Measurements from ENCODE around the gene RNF182. TPM values are rescaled to one million over a fixed set of nuclear protein-coding genes. Genes with fewer than 3 reads are reported as not detected.

The RNF182 gene
- total and polyA plus RNA-seq, 10 of the 15 experiments (the other 5 are each of a cell fraction or from before 2014, with no cell fraction given) = not detected

DNA sequence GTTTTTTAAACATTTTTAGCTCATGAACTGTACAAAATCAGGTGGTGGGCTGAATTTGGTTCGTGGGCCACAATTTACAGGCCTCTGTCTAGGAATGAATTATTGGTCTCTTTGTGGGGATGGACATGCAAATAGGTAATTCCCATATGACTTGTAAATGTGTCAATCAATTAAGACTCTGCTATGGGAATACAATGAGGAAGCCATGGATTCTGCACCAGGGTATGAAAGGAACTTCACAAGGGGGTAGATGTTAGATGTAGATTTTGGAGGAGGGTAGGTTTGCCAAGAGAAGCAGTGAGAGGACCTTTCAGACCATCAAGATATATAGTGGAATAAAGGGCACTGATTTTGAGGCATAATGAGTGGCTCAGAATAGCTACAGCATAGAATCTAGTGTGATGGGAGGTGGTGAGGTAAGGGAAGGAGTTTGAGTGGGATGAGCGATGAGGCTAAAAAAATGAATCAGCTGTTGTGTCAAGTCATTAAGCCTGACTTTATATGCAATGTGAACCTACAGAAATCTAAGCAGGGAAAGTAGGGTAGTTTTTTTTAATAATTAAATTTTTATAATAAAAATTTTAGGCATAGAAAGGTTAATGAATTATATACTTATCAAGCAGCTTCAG, 32.6 kb upstream of the RNF182 start (continued):
- TF ChIP-seq, protein P1, sequence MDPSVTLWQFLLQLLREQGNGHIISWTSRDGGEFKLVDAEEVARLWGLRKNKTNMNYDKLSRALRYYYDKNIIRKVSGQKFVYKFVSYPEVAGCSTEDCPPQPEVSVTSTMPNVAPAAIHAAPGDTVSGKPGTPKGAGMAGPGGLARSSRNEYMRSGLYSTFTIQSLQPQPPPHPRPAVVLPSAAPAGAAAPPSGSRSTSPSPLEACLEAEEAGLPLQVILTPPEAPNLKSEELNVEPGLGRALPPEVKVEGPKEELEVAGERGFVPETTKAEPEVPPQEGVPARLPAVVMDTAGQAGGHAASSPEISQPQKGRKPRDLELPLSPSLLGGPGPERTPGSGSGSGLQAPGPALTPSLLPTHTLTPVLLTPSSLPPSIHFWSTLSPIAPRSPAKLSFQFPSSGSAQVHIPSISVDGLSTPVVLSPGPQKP (IDR thresholded peaks at IDR 0.05; ENCODE audit: low read depth, low read length) = no peak
- TF ChIP-seq, protein P2, sequence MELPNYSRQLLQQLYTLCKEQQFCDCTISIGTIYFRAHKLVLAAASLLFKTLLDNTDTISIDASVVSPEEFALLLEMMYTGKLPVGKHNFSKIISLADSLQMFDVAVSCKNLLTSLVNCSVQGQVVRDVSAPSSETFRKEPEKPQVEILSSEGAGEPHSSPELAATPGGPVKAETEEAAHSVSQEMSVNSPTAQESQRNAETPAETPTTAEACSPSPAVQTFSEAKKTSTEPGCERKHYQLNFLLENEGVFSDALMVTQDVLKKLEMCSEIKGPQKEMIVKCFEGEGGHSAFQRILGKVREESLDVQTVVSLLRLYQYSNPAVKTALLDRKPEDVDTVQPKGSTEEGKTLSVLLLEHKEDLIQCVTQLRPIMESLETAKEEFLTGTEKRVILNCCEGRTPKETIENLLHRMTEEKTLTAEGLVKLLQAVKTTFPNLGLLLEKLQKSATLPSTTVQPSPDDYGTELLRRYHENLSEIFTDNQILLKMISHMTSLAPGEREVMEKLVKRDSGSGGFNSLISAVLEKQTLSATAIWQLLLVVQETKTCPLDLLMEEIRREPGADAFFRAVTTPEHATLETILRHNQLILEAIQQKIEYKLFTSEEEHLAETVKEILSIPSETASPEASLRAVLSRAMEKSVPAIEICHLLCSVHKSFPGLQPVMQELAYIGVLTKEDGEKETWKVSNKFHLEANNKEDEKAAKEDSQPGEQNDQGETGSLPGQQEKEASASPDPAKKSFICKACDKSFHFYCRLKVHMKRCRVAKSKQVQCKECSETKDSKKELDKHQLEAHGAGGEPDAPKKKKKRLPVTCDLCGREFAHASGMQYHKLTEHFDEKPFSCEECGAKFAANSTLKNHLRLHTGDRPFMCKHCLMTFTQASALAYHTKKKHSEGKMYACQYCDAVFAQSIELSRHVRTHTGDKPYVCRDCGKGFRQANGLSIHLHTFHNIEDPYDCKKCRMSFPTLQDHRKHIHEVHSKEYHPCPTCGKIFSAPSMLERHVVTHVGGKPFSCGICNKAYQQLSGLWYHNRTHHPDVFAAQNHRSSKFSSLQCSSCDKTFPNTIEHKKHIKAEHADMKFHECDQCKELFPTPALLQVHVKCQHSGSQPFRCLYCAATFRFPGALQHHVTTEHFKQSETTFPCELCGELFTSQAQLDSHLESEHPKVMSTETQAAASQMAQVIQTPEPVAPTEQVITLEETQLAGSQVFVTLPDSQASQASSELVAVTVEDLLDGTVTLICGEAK (IDR thresholded peaks at IDR 0.05; ENCODE audit: borderline replicate concordance) = no peak

DNA sequence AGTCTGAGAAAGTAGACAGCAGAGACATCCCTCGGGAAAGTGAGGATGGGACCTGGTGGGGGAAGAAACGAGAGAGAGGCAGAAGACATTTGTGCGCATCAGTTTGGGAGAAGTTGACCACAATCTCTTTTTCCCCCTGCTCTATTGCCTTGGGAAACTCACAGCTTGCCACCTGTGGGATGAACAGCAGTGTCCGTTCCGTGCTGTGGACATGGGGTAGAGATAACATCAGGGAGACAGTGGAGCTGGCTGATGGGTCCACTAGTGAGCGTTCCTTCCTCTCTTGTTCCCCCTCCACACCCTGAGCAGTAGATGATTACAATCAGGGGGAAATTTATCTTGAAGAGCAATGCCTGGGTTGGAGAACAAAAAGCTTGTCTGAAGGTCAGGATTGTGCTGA, 21.8 kb upstream of the RNF182 start:
- Histone ChIP-seq H3K9ac (ENCODE audit: control insufficient read depth, insufficient read depth, low read length) (no peak overlapping the region), H3K36me3 (ENCODE audit: control insufficient read depth in 2 of 2, insufficient read depth in 2 of 2, low read length in 1 of 2) (no peaks in the 10 kb centered on the region), H2AFZ (ENCODE audit: control insufficient read depth, low read depth, low read length) (no peak overlapping the region), H3K4me1 (ENCODE audit: control insufficient read depth, insufficient read depth, low read length) (no peaks in the 10 kb centered on the region), H3K27ac (ENCODE audit: control insufficient read depth, insufficient read depth) (no peak overlapping the region), H4K20me1 (ENCODE audit: control insufficient read depth, insufficient read depth) (no peaks in the 10 kb centered on the region), H3K79me2 (ENCODE audit: control insufficient read depth, insufficient read depth, low read length) (no peaks in the 10 kb centered on the region), H3K4me3 (no peak overlapping the region), H3K4me2 (ENCODE audit: control insufficient read depth, insufficient read depth) (no peak overlapping the region), H3K27me3 (replicated peaks in 1 of 2; ENCODE audit: control insufficient read depth in 2 of 2, insufficient read depth in 2 of 2, low read length in 1 of 2) (no peaks in the 10 kb centered on the region; a peak in 1 of 4 replicates), H3K9me3 (replicated peaks; ENCODE audit: control insufficient read depth, insufficient read depth, low read length) (no peaks in the 10 kb centered on the region)
- intact Hi-C loops (cut with micrococcal nuclease; ENCODE audit: unreplicated experiment) (no loop called here), in situ Hi-C loops (cut with MboI) (loop anchor here (25.0 kb wide), 1 partner anchor 1559 kb away; no protein-coding TSS in a partner anchor)
- ChIA-PET RAD21 (ENCODE audit: unreplicated experiment) (no interaction called here), SMC1A (ENCODE audit: uncharacterized antibody, unreplicated experiment) (interaction anchor here (0.8 to 1.1 kb wide), 2 partner anchors 58 to 242 kb away, joined by 3 read pairs; no protein-coding TSS in a partner anchor), CTCF (interaction anchor here (1.1 kb wide), 1 partner anchor 13 kb away, joined by 3 read pairs; no protein-coding TSS in a partner anchor), POLR2A (interaction anchor here (0.5 kb wide), 1 partner anchor 50 kb away, joined by 5 read pairs; no protein-coding TSS in a partner anchor)
- 52% methylated on average over 6 of the region's 6 CpGs for WGBS (ENCODE audit: insufficient coverage, insufficient replicate concordance, low lambda C conversion rate, missing lambda C conversion rate)
- no peak for DNase-seq (ENCODE audit: low read depth, low spot score)
- TF ChIP-seq JUND (IDR thresholded peaks at IDR 0.05; ENCODE audit: low read depth, low read length) = no peak
- TF ChIP-seq, protein P3, sequence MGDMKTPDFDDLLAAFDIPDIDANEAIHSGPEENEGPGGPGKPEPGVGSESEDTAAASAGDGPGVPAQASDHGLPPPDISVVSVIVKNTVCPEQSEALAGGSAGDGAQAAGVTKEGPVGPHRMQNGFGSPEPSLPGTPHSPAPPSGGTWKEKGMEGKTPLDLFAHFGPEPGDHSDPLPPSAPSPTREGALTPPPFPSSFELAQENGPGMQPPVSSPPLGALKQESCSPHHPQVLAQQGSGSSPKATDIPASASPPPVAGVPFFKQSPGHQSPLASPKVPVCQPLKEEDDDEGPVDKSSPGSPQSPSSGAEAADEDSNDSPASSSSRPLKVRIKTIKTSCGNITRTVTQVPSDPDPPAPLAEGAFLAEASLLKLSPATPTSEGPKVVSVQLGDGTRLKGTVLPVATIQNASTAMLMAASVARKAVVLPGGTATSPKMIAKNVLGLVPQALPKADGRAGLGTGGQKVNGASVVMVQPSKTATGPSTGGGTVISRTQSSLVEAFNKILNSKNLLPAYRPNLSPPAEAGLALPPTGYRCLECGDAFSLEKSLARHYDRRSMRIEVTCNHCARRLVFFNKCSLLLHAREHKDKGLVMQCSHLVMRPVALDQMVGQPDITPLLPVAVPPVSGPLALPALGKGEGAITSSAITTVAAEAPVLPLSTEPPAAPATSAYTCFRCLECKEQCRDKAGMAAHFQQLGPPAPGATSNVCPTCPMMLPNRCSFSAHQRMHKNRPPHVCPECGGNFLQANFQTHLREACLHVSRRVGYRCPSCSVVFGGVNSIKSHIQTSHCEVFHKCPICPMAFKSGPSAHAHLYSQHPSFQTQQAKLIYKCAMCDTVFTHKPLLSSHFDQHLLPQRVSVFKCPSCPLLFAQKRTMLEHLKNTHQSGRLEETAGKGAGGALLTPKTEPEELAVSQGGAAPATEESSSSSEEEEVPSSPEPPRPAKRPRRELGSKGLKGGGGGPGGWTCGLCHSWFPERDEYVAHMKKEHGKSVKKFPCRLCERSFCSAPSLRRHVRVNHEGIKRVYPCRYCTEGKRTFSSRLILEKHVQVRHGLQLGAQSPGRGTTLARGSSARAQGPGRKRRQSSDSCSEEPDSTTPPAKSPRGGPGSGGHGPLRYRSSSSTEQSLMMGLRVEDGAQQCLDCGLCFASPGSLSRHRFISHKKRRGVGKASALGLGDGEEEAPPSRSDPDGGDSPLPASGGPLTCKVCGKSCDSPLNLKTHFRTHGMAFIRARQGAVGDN (IDR thresholded peaks at IDR 0.05) = no peak
- FAIRE-seq = no peak
- no peak for ATAC-seq
- BruUV-seq (replicated peaks) = no TSS peak
